ENCODE data around the gene IL13RA1.
"Not testable (repeated sequence)": the region's sequence is repeated elsewhere in the genome, so short reads cannot be mapped to it uniquely, and the experiment has no call there.

Gene IL13RA1

DNA sequence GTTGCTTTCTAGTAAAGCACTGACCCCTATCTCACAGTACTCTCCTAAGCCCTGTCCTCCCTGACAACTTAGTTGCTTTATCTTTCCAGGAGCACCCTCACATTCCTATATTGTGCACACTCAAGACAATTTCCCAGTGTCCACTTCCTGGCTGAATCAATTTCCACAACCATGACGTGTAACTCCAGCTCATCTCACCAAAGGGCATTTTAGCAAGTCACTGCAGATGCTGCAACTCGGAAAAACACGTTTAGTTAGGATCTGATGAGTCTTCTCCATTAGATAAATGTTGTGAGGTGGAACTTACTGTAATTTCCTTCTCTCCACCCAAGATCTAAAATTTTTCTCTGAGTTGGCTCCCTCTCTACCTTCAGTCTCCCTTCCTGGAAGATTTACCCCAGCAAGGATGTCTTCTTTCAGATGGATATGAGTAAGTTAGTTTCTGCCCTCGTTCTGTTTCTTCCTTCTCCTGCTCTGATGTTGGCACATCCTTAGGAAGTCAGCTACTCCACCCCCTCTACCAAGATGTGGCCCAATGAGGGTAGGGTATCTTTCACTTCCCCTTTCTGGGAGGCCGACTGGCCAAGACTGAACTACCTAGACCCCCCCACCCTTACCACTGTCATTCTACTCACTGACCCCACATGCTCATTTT lies 28.8 kb upstream of the IL13RA1 start:
- ATAC-seq, result no peak
- TF ChIP-seq ZNF70 (CRISPR knock-in tag; IDR thresholded peaks at IDR 0.05), result no peak

DNA sequence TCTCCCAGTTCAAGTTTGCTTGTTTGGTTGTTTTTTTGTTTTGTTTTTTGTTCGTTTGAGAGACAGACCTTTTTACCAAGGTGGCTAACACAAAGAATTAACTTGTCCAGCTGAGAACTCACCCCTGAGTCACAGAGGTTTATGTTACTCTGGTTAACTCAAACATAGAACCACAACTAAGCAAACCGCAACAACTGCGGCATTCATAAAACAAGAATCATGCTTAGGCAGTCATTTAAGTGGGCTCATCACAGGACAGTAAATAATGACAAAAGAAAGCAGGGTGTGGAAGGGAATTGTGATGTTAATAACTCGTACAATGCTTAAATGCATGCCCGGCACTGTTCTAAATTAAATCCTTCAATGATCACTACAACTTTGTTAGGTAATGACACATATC lies 24.7 kb upstream of the IL13RA1 start:
- TF ChIP-seq ZNF8 (CRISPR knock-in tag; IDR thresholded peaks at IDR 0.05) (no peak), ISL1 (CRISPR knock-in tag; IDR thresholded peaks at IDR 0.05) (no peak), GLIS3 (CRISPR knock-in tag; IDR thresholded peaks at IDR 0.05) (no peak), ZNF565 (CRISPR knock-in tag; conservative IDR thresholded peaks at IDR 0.05; ENCODE audit: low read depth) (no peak), PPARA (CRISPR knock-in tag; IDR thresholded peaks at IDR 0.05; ENCODE audit: borderline replicate concordance) (no peak), OSR1 (CRISPR knock-in tag; IDR thresholded peaks at IDR 0.05) (no peak), ESRRG (CRISPR knock-in tag; IDR thresholded peaks at IDR 0.05) (no peak)
- TF ChIP-seq, protein P1, sequence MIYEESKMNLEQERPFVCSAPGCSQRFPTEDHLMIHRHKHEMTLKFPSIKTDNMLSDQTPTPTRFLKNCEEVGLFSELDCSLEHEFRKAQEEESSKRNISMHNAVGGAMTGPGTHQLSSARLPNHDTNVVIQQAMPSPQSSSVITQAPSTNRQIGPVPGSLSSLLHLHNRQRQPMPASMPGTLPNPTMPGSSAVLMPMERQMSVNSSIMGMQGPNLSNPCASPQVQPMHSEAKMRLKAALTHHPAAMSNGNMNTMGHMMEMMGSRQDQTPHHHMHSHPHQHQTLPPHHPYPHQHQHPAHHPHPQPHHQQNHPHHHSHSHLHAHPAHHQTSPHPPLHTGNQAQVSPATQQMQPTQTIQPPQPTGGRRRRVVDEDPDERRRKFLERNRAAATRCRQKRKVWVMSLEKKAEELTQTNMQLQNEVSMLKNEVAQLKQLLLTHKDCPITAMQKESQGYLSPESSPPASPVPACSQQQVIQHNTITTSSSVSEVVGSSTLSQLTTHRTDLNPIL (CRISPR knock-in tag; IDR thresholded peaks at IDR 0.05; ENCODE audit: low read depth), result no peak
- ATAC-seq, result no peak

DNA sequence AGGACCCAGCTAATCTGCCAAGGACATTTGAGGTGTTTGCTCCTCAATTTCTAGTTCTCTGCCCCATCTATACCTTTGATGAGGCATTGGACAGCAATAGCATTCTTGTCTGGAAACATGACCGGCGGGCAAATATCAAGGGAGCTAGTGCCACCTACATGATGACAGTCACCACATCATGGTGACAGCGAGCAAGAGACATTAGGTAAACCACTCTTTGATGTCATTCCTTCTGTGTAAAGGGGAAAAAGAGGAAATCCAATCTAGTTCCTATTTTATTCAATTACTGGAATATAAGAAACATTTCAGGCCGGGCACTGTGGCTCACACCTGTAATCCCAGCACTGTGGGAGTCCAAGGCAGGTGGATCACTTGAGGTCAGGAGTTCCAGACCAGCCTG lies 20.7 kb upstream of the IL13RA1 start:
- ATAC-seq, result no peak
- TF ChIP-seq ZNF70 (CRISPR knock-in tag; IDR thresholded peaks at IDR 0.05) (no peak), ZFP30 (CRISPR knock-in tag; IDR thresholded peaks at IDR 0.05) (no peak)
- TF ChIP-seq, protein P2, sequence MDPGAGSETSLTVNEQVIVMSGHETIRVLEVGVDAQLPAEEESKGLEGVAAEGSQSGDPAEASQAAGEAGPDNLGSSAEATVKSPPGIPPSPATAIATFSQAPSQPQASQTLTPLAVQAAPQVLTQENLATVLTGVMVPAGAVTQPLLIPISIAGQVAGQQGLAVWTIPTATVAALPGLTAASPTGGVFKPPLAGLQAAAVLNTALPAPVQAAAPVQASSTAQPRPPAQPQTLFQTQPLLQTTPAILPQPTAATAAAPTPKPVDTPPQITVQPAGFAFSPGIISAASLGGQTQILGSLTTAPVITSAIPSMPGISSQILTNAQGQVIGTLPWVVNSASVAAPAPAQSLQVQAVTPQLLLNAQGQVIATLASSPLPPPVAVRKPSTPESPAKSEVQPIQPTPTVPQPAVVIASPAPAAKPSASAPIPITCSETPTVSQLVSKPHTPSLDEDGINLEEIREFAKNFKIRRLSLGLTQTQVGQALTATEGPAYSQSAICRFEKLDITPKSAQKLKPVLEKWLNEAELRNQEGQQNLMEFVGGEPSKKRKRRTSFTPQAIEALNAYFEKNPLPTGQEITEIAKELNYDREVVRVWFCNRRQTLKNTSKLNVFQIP (CRISPR knock-in tag; IDR thresholded peaks at IDR 0.05; ENCODE audit: borderline replicate concordance, low read depth), result no peak

DNA sequence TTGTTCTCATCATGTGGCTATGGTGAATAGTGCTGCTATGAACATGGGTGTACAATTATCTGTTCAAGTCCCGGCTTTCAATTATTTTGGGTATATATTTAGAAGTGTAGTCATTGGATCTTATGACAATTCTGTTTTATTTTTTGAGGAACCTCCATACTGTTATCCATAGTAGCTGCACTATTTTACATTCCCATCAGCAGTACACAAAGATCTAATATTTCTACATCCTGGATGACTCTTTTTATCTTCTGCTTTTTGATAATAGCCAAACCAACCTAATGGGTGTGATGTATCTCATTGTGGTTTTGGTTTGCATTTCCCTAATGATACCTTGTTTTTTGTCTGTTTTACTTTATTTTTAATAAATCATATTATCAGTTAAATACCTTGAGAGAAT lies 12.9 kb upstream of the IL13RA1 start:
- ATAC-seq, result no peak
- TF ChIP-seq TOX (CRISPR knock-in tag; IDR thresholded peaks at IDR 0.05; ENCODE audit: borderline replicate concordance) (no peak), GLIS3 (CRISPR knock-in tag; IDR thresholded peaks at IDR 0.05) (no peak), SNAI2 (CRISPR knock-in tag; IDR thresholded peaks at IDR 0.05) (no peak), ZNF70 (CRISPR knock-in tag; IDR thresholded peaks at IDR 0.05) (no peak), PPARA (CRISPR knock-in tag; IDR thresholded peaks at IDR 0.05; ENCODE audit: borderline replicate concordance) (no peak), CSDC2 (CRISPR knock-in tag; IDR thresholded peaks at IDR 0.05) (no peak), ARNTL (CRISPR knock-in tag; IDR thresholded peaks at IDR 0.05; ENCODE audit: borderline replicate concordance, low read depth) (no peak), ZNF8 (CRISPR knock-in tag; IDR thresholded peaks at IDR 0.05) (no peak), ZFP30 (CRISPR knock-in tag; IDR thresholded peaks at IDR 0.05) (no peak)
- TF ChIP-seq, protein P3, sequence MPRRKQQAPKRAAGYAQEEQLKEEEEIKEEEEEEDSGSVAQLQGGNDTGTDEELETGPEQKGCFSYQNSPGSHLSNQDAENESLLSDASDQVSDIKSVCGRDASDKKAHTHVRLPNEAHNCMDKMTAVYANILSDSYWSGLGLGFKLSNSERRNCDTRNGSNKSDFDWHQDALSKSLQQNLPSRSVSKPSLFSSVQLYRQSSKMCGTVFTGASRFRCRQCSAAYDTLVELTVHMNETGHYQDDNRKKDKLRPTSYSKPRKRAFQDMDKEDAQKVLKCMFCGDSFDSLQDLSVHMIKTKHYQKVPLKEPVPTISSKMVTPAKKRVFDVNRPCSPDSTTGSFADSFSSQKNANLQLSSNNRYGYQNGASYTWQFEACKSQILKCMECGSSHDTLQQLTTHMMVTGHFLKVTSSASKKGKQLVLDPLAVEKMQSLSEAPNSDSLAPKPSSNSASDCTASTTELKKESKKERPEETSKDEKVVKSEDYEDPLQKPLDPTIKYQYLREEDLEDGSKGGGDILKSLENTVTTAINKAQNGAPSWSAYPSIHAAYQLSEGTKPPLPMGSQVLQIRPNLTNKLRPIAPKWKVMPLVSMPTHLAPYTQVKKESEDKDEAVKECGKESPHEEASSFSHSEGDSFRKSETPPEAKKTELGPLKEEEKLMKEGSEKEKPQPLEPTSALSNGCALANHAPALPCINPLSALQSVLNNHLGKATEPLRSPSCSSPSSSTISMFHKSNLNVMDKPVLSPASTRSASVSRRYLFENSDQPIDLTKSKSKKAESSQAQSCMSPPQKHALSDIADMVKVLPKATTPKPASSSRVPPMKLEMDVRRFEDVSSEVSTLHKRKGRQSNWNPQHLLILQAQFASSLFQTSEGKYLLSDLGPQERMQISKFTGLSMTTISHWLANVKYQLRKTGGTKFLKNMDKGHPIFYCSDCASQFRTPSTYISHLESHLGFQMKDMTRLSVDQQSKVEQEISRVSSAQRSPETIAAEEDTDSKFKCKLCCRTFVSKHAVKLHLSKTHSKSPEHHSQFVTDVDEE (CRISPR knock-in tag; IDR thresholded peaks at IDR 0.05), result no peak
- TF ChIP-seq, protein P1 (CRISPR knock-in tag; IDR thresholded peaks at IDR 0.05; ENCODE audit: low read depth), result no peak
- TF ChIP-seq, protein P4, sequence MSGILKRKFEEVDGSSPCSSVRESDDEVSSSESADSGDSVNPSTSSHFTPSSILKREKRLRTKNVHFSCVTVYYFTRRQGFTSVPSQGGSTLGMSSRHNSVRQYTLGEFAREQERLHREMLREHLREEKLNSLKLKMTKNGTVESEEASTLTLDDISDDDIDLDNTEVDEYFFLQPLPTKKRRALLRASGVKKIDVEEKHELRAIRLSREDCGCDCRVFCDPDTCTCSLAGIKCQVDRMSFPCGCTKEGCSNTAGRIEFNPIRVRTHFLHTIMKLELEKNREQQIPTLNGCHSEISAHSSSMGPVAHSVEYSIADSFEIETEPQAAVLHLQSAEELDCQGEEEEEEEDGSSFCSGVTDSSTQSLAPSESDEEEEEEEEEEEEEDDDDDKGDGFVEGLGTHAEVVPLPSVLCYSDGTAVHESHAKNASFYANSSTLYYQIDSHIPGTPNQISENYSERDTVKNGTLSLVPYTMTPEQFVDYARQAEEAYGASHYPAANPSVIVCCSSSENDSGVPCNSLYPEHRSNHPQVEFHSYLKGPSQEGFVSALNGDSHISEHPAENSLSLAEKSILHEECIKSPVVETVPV (CRISPR knock-in tag; IDR thresholded peaks at IDR 0.05), result no peak

DNA sequence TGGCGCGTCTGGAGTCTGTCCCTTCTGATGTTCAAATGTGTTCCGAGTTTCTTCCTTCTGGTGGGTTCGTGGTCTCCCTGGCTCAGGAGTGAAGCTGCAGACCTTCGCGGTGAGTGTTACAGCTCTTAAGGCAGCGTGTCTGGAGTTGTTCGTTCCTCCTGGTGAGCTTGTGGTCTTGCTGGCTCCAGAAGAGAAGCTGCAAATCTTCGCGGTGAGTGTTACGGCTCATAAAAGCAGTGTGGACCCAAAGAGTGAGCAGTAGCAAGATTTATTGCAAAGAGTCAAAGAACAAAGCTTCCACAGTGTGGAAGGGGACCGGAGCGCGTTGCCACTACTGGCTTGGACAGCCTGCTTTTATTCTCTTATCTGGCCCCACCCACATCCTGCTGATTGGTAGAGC lies 11.5 kb upstream of the IL13RA1 start:
- not testable (repeated sequence) for ATAC-seq

DNA sequence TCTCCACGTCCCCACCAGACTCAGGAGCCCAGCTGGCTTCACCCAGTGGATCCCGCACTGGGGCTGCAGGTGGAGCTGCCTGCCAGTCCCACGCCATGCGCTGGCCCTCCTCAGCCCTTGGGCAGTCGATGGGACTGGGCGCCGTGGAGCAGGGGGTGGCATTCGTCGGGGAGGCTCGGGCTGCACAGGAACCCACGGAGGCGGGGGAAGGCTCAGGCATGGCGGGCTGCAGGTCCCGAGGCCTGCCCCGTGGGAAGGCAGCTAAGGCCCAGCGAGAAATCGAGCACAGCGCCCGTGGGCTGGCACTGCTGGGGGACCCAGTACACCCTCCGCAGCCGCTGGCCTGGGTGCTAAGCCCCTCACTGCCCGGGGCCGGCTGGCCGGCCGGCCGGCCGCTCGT lies 10.6 kb upstream of the IL13RA1 start:
- ATAC-seq, result not testable (repeated sequence)

Data from SK-N-SH treated with all-trans-retinoic acid at 6 μM for 48 hours (cell line).